Heart right ventricle (tissue), 16 donors: ENCODE data around the gene GNPAT. TPM values are rescaled to one million over a fixed set of nuclear protein-coding genes. Genes with fewer than 3 reads are reported as not detected.

Experiments
- ATAC-seq, 8 donors: fragments of 200-7000 bp; cut with Tn5 transposase; one replicate each; pipeline ENCODE4 v1.9.1; 2020; ENCODE audit warnings: mild to moderate bottlenecking in 8 of 8, moderate library complexity in 8 of 8, moderate number of reproducible peaks in 1 of 8
- DNase-seq, 2 donors: peaks; one replicate each; pipeline ENCODE4 v3.0.0-alpha.2; 2020
- H3K27ac ChIP-seq, 10 donors: fragments of 200-600 bp; sonication (generic) in 2 of 10; one replicate each; pipeline versions ENCODE4 v1.5.0 to v1.8.0; 2020 to 2022; ENCODE audit warnings: mild to moderate bottlenecking in 3 of 10
- H3K27me3 ChIP-seq, 7 donors: fragments of 200-600 bp; one replicate each; pipeline ENCODE4 v1.8.0; 2021 to 2022; ENCODE audit warnings: mild to moderate bottlenecking in 2 of 7
- H3K36me3 ChIP-seq, 9 donors: fragments of 200-600 bp; sonication (generic) in 1 of 9; one replicate each; pipeline versions ENCODE4 v1.5.0 to v1.8.0; 2020 to 2022; ENCODE audit warnings: mild to moderate bottlenecking in 2 of 9
- H3K4me1 ChIP-seq, 9 donors: fragments of 200-600 bp; sonication (generic) in 1 of 9; one replicate each; pipeline versions ENCODE4 v1.5.0 to v1.8.0; 2020 to 2022; ENCODE audit warnings: mild to moderate bottlenecking in 4 of 9
- H3K4me3 ChIP-seq, 10 donors: fragments of 200-600 bp; sonication (generic) in 2 of 10; one replicate each; pipeline versions ENCODE4 v1.5.0 to v1.8.0; 2020 to 2022; ENCODE audit warnings: mild to moderate bottlenecking in 7 of 10, moderate library complexity in 2 of 10
- H3K9me3 ChIP-seq, 11 donors: fragments of 200-600 bp in 10 of 11; sonication (generic) in 2 of 11; one replicate each; pipeline versions ENCODE4 v1.5.0 to v1.8.0; 2013 to 2022; ENCODE audit warnings: mild to moderate bottlenecking in 2 of 11, control low read depth in 1 of 11, moderate library complexity in 1 of 11
- CTCF ChIP-seq, 9 donors: fragments of 200-600 bp; sonication (generic) in 2 of 9; IDR thresholded peaks; one replicate each; pipeline versions ENCODE4 v1.5.0 to v1.8.0; 2021 to 2022; ENCODE audit warnings: antibody characterized with exemption in 9 of 9, mild to moderate bottlenecking in 5 of 9, moderate library complexity in 1 of 9
- WGBS, 2 donors: extraction: QIAGEN DNeasy Blood & Tissue Kit; methylation state at CpG; one replicate each; pipeline ENCODE4 v1.1.7; 2013; ENCODE audit warnings: inconsistent platforms in 1 of 2; 5-methylcytosine and 5-hydroxymethylcytosine counted together
- intact Hi-C, 10 donors: fragments of 100-400 bp; cut with DNase I; formaldehyde crosslinking; loops; one replicate each; pipeline versions ENCODE4 v1.11.1 to v1.14.2; 2022
- polyA plus RNA-seq, 2 donors: library from polyadenylated mRNA; stranded (reverse); fragments of 200-250 nt; gene quantifications; one replicate each; pipeline ENCODE4 v1.2.3, GENCODE V29; 2013
- total RNA-seq, 10 donors: library from RNA; stranded (reverse); fragmentation: NEBNext Ultra II Directional in 3 of 10; extraction: Animal tissue kit (Norgen Biotek cat#: 25700) in 3 of 10; gene quantifications; one replicate each; pipeline versions ENCODE4 v1.2.1 to v1.2.4, GENCODE V29; 2021 to 2023
- donor health status: Arrhythmogenic right ventricular cardiomyopathy.
- donor health status: ischemic (EF 13 %, LVEDD 7.1; RV severe dilation, severe dysfunction).
- donor health status: healthy with polysubstance abuse.
- donor health status: DM: no; HTN: yes; CAD: no.
- donor health status: DM: no; HTN: no; CAD: no.
- donor health status: ischemic (EF 25% LVEDD 6.9; RV normal size, moderate dysfunction).
- donor health status: ischemic (EF 25% LVEDD 5.7; RV mildly dilated, moderate dysfunction).
- donor health status: healthy.
- donor health status: DM: yes; HTN: yes; CAD: no.
- donor health status: Ischemic cardiomyopathy.
- donor health status: ischemic (EF 35%, LVEDD 5.7; RV mildly dilated, moderate dysfunction).
- donor health status: nonischemic (EF 11% LVEDD 7.7; RV severe dilation, severe dysfunction).
- donor health status: DM: yes; HTN: yes; CAD: no.
- donor health status: PGD.
- donor health status: ischemic (EF 29% LVEDD 5.4; RV normal size, mild dysfunction).
- donor health status: nonischemic (EF 23%, LVEDD 6.1; RV moderate dilation, normal function).

Gene GNPAT
- total and polyA plus RNA-seq, 12 donors, result 40.3 to 74.0 (median 51.8) TPM

GRCh38 chr1:231315887-231316286 is 74.9 kb downstream of the GNPAT start:
- Histone ChIP-seq H3K9me3 (no peaks in the 10 kb centered on the region), H3K27ac (no peak overlapping the region), H3K36me3 (no peaks in the 10 kb centered on the region), H3K4me1 (no peaks in the 10 kb centered on the region), H3K4me3 (no peak overlapping the region), H3K27me3 (no peaks in the 10 kb centered on the region)
- WGBS, 2 donors, result 30 to 33% methylated on average over 11 of the region's 11 CpGs
- intact Hi-C loops, result no loop called here
- ATAC-seq, result peak; percentile 47 to 62 (median 55)
- DNase-seq, result peak; percentile 9 to 36
- TF ChIP-seq CTCF (IDR thresholded peaks at IDR 0.05), result peak; percentile 15 to 72 (median 56)

- H3K27me3 ChIP-seq, result no peaks in the 10 kb centered on the region
- H3K9me3 ChIP-seq, result no peaks in the 10 kb centered on the region
- WGBS, 2 donors, result 93 to 96% methylated on average over 44 of the region's 44 CpGs
- DNase-seq (no peak), ATAC-seq (no peak)
- no peaks in the 10 kb centered on the region for H3K36me3 ChIP-seq
- no peaks in the 10 kb centered on the region for H3K4me1 ChIP-seq
- no peak overlapping the region for H3K4me3 ChIP-seq
- intact Hi-C loops, result no loop called here
- no peak for TF ChIP-seq CTCF (IDR thresholded peaks at IDR 0.05)
- H3K27ac ChIP-seq, result no peak overlapping the region
These were observed 76.4 kb downstream of the GNPAT start for GRCh38 chr1:231317306-231318014.

- Histone ChIP-seq H3K36me3 (no peaks in the 10 kb centered on the region), H3K9me3 (no peaks in the 10 kb centered on the region), H3K27me3 (no peaks in the 10 kb centered on the region), H3K27ac (no peak overlapping the region), H3K4me1 (no peaks in the 10 kb centered on the region), H3K4me3 (no peak overlapping the region)
- no peak for ATAC-seq
- intact Hi-C loops, result no loop called here
- 95 to 96% methylated on average over 15 of the region's 15 CpGs for WGBS, 2 donors
- TF ChIP-seq CTCF (IDR thresholded peaks at IDR 0.05), result no peak
- no peak for DNase-seq
These were observed 77.0 kb downstream of the GNPAT start for GRCh38 chr1:231318015-231318355.

- H3K36me3 ChIP-seq, result no peaks in the 10 kb centered on the region
- intact Hi-C loops, result no loop called here
- no peak overlapping the region for H3K4me3 ChIP-seq
- H3K9me3 ChIP-seq, result no peaks in the 10 kb centered on the region
- no peaks in the 10 kb centered on the region for H3K4me1 ChIP-seq
- DNase-seq (no peak), ATAC-seq (no peak)
- no peak for TF ChIP-seq CTCF (IDR thresholded peaks at IDR 0.05)
- WGBS, 2 donors, result 87 to 90% methylated on average over 4 of the region's 4 CpGs
- no peaks in the 10 kb centered on the region for H3K27me3 ChIP-seq
- H3K27ac ChIP-seq, result no peak overlapping the region
These were observed 77.6 kb downstream of the GNPAT start for GRCh38 chr1:231318568-231318967.
